Measurements from ENCODE around the gene NR2C2AP. TPM values are rescaled to one million over a fixed set of nuclear protein-coding genes. Genes with fewer than 3 reads are reported as not detected.

Gene NR2C2AP
- total RNA-seq, 1 donor from 2014 or later = 48.3 TPM

DNA sequence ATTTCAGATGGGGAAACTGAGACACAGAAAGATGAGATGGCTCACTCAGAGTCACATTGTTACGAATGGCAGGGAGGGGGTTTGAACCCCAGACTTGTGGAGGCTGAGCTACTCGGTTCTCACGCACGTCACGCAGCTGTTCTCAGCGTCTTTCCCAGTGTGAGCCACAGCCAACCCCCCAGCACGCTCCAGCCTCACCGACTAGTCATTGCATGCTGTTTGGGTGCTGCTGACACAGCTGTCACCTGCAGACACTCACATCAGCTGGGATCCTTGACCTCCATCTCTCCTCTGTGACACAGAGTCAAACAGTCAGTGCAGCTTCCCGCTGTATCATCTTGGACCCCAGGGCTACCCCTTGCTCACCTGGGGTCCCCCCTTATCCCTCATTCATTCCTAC lies 6.2 kb upstream of the NR2C2AP start:
- H3K4me3 Mint-ChIP-seq = no peak overlapping the region
- H3K27me3 Mint-ChIP-seq = peaks cover 31% of the 10 kb centered on the region
- no peak for DNase-seq

DNA sequence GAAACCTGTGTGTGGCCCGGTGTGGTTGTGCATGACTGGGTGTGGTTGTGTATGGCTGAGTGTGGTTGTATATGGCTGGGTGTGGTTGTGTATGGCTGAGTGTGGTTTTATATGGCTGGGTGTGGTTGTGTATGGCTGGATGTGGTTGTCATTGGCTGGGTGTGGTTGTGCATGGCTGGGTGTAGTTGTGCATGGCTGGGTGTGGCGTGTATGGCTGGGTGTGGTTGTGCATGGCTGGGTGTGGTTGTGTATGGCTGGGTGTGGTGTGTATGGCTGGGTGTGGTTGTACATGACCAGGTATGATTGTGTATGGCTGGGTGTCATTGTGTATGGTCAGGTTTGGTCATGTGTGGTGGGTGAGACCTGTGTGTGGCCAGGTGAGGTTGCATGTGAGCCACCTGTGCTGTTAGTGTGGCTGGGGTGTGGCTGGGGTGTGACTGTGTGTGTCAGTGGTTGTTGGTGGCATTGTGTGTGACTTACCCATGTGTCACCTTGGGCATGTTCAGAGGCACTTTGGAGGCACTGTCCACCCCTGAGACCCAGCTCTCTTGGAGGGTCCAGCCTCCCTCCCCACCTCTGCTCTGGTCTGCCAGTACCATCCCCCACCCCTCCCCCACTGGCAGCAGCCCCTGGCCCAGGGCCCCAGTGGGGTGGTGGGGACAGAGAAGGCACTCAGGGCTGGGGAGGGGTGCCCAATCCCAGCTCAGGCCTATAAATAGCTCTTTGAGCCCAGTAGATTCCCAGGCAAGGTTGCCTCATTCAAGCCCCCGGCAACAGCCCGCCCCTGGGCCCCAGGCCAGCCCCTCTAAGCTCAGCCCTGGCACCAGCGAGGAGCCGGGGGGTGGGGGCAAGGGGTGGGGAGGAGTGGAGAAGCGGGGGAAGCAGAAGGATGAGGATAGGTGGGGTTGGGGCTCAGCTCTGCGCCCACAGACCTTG lies 4.7 kb upstream of the NR2C2AP start:
- Mint-ChIP-seq H3K36me3 (ENCODE audit: low read depth) (peaks cover 3% of the 10 kb centered on the region), H3K27me3 (peaks cover 17% of the 10 kb centered on the region), H3K9me3 (peaks cover 8% of the 10 kb centered on the region), H3K4me3 (peak overlapping the region; percentile 0), H3K4me1 (peaks cover 21% of the 10 kb centered on the region), H3K27ac (no peak overlapping the region)
- DNase-seq = no peak
- intact Hi-C loops (cut with micrococcal nuclease) = no loop called here

More for the DNA sequence above, 6.2 kb upstream of the NR2C2AP start:
- Mint-ChIP-seq H3K36me3 (ENCODE audit: low read depth) (peaks cover 3% of the 10 kb centered on the region), H3K27ac (no peak overlapping the region), H3K9me3 (peaks cover 8% of the 10 kb centered on the region), H3K4me1 (peaks cover 24% of the 10 kb centered on the region)
- intact Hi-C loops (cut with micrococcal nuclease) = no loop called here

DNA sequence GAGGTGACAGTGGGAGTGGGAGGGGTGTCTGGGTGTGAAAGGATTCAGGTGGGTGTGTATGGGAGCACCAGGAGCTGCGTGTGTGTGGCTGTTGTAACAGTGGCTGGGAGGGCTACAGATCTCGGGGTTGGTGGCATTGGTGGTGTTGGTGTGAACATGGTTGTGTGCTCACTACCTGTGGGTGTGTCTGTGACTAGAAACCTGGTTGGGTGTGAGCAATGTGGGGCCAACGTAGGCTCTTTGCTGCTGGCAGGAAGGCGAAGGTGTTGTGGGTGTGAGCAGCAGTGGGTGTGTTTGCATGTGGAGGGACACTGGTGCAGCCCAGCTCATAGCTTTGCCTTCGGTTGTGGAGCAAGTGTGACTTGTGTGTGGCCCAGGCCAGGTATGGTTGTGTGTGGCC lies 3.7 kb upstream of the NR2C2AP start:
- DNase-seq = no peak
- H3K27ac Mint-ChIP-seq = no peak overlapping the region
- peak overlapping the region; percentile 0 for H3K4me3 Mint-ChIP-seq
- peaks cover 8% of the 10 kb centered on the region for H3K9me3 Mint-ChIP-seq
- intact Hi-C loops (cut with micrococcal nuclease) = no loop called here
- H3K4me1 Mint-ChIP-seq = peaks cover 29% of the 10 kb centered on the region
- peaks cover 8% of the 10 kb centered on the region for H3K36me3 Mint-ChIP-seq (ENCODE audit: low read depth)
- H3K27me3 Mint-ChIP-seq = peaks cover 11% of the 10 kb centered on the region

DNA sequence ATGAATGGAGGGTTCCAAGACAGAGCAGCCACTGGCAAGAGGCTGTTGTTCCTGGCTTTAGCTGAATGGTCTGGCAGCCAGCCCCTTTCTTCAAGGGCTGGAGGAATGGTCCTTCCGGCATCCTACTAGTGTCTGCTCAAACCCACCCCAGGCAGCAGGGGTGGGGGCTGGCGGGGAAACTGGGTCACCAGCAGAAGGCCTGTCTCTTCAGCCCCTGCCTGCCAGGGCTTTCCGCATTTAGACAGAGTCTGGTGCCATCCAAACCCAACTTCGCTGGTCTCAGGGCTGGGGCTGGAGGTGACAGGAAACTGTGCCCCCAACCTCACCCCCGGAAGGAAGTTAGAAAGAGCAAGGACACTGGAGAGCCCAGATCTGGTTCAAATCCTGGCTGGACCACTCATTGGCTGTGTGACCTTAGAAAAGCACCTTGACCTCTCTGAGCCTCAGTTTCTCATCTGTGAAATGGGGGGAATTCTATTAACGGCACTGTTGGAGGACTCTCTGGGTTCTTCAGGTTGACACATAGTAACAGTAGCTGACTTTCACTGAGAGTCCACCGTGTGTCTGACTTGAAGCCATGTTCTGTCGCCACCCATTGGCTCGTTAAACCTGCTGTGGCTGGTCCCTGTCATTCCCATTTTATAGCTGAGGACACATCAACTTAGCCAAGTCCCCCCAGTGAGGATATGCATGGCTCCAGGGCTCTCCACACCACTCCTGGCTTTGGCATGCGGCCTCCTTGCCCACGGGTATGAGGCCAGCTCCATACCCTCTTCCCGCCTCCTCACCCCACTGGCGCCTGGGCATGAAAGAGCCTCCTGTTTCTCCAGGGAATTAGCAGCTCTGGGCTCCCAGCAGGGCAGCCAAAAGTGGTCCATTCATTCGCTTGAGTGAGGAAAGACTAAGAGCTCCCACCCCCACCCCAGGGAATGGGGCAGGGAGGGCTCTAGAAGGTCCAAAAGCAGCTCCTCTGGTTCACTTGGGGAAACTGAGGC lies 2.5 kb upstream of the NR2C2AP start:
- Mint-ChIP-seq H3K36me3 (ENCODE audit: low read depth) (peaks cover 8% of the 10 kb centered on the region), H3K27me3 (peaks cover 2% of the 10 kb centered on the region), H3K9me3 (peaks cover 8% of the 10 kb centered on the region), H3K4me1 (peaks cover 29% of the 10 kb centered on the region), H3K27ac (no peak overlapping the region), H3K4me3 (no peak overlapping the region)
- DNase-seq = no peak
- intact Hi-C loops (cut with micrococcal nuclease) = no loop called here

DNA sequence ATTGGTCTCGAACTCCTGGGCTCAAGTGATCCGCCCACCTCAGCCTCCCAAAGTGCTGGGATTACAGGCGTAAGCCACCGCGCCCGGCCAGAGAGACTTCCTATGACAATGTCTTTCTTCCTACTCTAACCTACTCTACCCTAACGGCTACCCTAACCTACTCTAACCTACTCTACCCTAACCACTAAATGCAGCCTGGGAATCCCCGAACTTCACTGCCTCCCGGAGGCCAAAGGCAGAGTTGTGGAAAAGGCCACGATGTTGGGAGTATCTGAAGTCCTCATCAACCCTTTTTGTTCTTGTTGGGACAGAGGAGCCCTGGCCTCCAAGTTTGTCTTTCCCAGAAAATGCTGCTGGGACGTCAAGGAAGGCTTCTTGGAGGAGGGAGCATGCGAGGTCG lies 967 bp upstream of the NR2C2AP start:
- Mint-ChIP-seq H3K27me3 (no peaks in the 10 kb centered on the region), H3K9me3 (peaks cover 8% of the 10 kb centered on the region), H3K4me1 (peaks cover 29% of the 10 kb centered on the region), H3K4me3 (peak overlapping the region; percentile 95), H3K36me3 (ENCODE audit: low read depth) (peaks cover 11% of the 10 kb centered on the region), H3K27ac (no peak overlapping the region)
- intact Hi-C loops (cut with micrococcal nuclease) = no loop called here
- DNase-seq = no peak

DNA sequence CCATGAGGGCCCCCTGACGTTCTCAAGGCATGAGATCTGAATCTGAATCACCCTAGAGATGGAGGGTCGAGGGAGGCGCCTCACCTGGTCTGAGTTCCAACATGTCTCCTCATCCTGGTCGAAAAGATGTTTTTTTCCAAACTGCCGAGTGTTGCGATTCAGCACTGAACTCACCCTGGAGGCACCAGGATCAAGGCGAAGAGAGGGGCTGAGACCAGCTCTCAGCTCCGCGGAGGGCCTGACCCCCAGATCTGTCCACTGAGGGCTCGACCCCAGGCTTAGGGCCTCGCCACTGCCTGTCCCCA lies 555 bp downstream of the NR2C2AP start:
- H3K4me1 Mint-ChIP-seq = peaks cover 26% of the 10 kb centered on the region
- DNase-seq = no peak
- intact Hi-C loops (cut with micrococcal nuclease) = loop anchor here (1.0 to 2.0 kb wide), 2 partner anchors 10 to 64 kb away; partner anchors contain the start of genes BORCS8, RFXANK and TMEM161A
- peak overlapping the region; percentile 90 for H3K27ac Mint-ChIP-seq
- peaks cover 20% of the 10 kb centered on the region for H3K36me3 Mint-ChIP-seq (ENCODE audit: low read depth)
- H3K9me3 Mint-ChIP-seq = peaks cover 6% of the 10 kb centered on the region
- H3K27me3 Mint-ChIP-seq = no peaks in the 10 kb centered on the region
- H3K4me3 Mint-ChIP-seq = peak overlapping the region; percentile 95

DNA sequence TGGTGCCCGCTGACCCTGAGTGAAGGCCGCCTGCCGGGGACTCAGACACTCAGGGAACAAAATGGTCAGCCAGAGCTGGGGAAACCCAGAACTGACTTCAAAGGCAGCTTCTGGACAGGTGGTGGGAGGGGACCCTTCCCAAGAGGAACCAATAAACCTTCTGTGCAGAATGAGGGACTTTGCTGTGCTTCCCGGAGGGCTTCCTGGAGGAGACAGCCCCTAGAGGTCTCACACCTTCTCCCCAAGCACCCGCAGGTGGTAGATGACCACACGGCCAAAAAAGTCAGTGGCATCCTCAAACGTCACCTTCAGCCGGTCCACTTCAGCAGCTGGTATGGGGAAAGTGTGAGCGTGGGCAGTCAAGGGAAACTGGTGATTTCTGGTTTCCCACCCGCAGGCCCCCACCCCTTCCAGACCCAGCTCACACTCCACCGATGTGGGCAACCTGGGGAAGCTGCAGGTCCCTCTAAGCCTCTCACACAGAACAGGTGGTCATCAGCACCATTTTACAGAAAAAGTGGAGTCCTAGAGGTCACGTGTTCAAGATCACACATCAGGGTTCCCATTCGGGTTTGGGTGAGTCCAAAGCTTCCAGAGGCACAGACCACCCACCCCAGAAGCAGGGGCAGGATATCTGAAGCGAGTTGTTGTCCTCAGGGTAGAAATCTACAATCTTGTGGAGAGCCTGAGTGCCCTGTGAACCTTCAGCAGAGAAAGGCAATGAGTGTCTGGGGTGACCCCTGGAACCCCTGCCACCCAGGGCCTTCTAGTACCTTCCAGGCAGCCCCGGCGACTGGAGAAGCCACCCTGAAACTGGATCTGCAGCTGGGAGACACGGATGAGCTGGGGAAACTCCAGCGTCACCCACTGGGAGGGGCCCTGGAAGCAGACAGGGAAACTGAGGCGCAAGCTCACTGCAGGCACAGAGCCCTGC lies 1.2 kb downstream of the NR2C2AP start:
- Mint-ChIP-seq H3K36me3 (ENCODE audit: low read depth) (peaks cover 22% of the 10 kb centered on the region), H3K27me3 (no peaks in the 10 kb centered on the region), H3K9me3 (no peaks in the 10 kb centered on the region), H3K27ac (peak overlapping the region; percentile 90), H3K4me3 (peak overlapping the region; percentile 95), H3K4me1 (peaks cover 19% of the 10 kb centered on the region)
- intact Hi-C loops (cut with micrococcal nuclease) = loop anchor here (2.0 kb wide), 1 partner anchor 63 kb away; the partner anchor contains the start of gene TMEM161A
- DNase-seq = no peak

DNA sequence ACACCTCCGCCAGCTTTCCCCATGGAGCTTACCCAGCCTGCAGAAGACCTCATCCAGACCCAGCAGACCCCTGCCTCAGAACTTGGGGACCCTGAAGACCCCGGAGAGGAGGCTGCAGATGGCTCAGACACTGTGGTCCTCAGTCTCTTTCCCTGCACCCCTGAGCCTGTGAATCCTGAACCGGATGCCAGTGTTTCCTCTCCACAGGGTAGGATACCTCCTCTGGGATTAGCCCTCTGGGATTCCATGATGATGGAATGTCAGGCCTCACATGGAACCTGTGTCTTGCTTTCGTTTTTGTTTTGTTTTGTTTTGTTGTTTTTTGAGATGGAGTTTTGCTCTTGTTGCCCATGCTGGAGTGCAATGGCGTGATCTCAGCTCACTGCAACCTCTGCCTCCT lies 9.3 kb downstream of the NR2C2AP start:
- Mint-ChIP-seq H3K9me3 (no peaks in the 10 kb centered on the region), H3K4me1 (peaks cover 32% of the 10 kb centered on the region), H3K36me3 (ENCODE audit: low read depth) (peaks cover 37% of the 10 kb centered on the region), H3K27ac (peak overlapping the region; percentile 75), H3K4me3 (peak overlapping the region; percentile 99), H3K27me3 (no peaks in the 10 kb centered on the region)
- intact Hi-C loops (cut with micrococcal nuclease) = loop anchor here (5.0 kb wide), 1 partner anchor 213 kb away; the partner anchor contains the start of gene GATAD2A
- no peak for DNase-seq

DNA sequence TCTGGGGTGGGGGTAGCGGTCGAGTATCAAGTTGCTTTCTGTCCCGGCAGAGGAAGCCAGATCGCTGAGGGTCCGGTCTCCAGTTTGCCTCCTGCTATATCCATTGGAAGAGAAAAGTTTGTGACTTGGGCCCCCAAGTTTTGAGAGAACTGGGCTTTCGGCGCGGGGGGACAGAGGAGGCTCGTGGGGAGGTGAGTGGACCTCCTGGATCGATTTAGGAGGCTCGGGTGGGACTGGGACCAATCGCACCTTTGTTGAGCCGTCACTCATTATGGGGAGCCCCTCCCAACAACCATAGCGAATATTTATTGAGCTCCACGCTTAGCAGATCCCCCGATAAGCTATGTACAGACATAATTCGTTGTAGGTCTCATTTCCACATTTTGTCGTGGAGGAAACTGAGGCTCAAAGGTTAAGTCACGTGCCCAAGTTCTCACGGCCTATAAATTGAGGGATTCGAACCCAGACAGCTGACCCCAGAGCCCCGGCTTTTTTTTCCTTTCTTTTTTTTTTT lies 10.2 kb downstream of the NR2C2AP start:
- peak overlapping the region; percentile 98 for H3K27ac Mint-ChIP-seq
- no peaks in the 10 kb centered on the region for H3K9me3 Mint-ChIP-seq
- no peak for DNase-seq
- H3K27me3 Mint-ChIP-seq = no peaks in the 10 kb centered on the region
- peak overlapping the region; percentile 99 for H3K4me3 Mint-ChIP-seq
- intact Hi-C loops (cut with micrococcal nuclease) = loop anchor here (1.0 to 5.0 kb wide), 5 partner anchors 10 to 274 kb away; partner anchors contain the start of genes ARMC6, COPE, DDX49 and GATAD2A
- peaks cover 29% of the 10 kb centered on the region for H3K36me3 Mint-ChIP-seq (ENCODE audit: low read depth)
- H3K4me1 Mint-ChIP-seq = peaks cover 32% of the 10 kb centered on the region

DNA sequence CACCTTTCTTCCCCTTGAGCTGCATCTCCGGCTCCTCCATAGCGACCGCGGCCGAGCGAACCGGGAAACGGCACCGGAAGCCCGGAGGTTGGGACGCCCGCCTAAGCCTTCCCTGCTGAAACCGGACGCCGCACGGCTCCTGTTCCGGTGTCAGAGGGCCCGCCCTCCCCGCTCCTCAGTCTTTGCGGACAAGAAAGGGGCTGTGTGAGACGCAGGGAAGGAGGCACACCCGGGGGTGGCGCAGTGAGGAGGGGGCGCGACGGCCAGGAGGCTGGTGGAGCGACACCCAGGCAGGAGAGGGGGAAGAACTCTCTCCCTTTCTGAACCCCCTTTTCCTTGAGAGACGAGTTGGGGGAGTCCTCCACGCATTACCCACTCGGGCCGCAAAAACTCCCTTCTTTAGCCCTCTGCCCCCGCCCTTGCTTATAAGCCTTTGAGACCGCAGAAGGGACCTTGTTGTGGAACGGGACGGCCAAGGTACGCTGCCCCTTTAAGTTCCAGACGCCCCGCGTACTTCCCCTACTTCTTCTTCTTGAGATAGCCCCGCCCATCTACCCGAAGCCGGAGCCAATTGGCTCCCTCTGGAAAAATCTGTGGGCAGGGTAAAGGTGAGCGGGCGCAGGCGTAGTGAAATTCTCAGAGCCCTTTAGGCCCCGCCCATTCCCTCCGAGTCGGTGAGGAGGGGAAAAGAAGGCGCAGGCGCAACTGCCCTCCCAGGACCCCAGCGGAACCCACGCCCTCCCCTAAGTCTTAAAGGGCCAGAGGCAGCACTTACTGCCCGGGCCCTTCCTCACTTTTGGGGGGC lies 10.9 kb downstream of the NR2C2AP start, which contains the start of the genes BORCS8 and RFXANK:
TSS of gene BORCS8 (minus strand) at position 75 of the 805 bp plus-strand sequence. CDS start at position 40, 35 bp downstream.
TSS of gene RFXANK (plus strand) at position 181 of the 805 bp plus-strand sequence. CDS start 1,689 bp downstream, outside the sequence.
- intact Hi-C loops (cut with micrococcal nuclease) = loop anchor here (1.0 to 5.0 kb wide), 5 partner anchors 11 to 273 kb away; partner anchors contain the start of genes ARMC6, COPE, DDX49 and GATAD2A
- no peaks in the 10 kb centered on the region for H3K27me3 Mint-ChIP-seq
- H3K4me1 Mint-ChIP-seq = peaks cover 32% of the 10 kb centered on the region
- peak within 1 kb of the TSS; percentile 98 for H3K27ac Mint-ChIP-seq
- peak; percentile 100 for DNase-seq
- peak within 1 kb of the TSS; percentile 99 for H3K4me3 Mint-ChIP-seq
- H3K36me3 Mint-ChIP-seq (ENCODE audit: low read depth) = peaks cover 27% of the 10 kb centered on the region
- no peaks in the 10 kb centered on the region for H3K9me3 Mint-ChIP-seq

DNA sequence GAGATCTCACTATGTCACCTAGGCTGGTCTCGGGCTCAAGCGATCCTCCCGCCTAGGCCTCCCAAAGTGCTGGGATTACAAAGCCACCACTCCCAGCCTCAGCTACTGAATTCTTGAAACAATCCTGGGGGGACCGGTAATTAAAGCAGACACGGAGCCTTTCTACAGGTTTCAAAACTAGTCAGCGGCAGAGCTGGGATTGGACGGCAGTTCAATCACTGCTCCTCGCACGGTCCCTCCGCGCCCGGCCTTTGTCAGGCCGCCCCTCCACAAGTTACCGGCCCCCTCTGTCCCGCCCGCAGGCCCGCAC lies 11.5 kb downstream of the NR2C2AP start:
- intact Hi-C loops (cut with micrococcal nuclease) = loop anchor here (1.0 to 5.0 kb wide), 5 partner anchors 12 to 272 kb away; partner anchors contain the start of genes ARMC6, COPE, DDX49 and GATAD2A
- Mint-ChIP-seq H3K27ac (peak overlapping the region; percentile 98), H3K4me3 (peak overlapping the region; percentile 99), H3K9me3 (no peaks in the 10 kb centered on the region), H3K36me3 (ENCODE audit: low read depth) (peaks cover 25% of the 10 kb centered on the region), H3K4me1 (peaks cover 32% of the 10 kb centered on the region), H3K27me3 (no peaks in the 10 kb centered on the region)
- no peak for DNase-seq

DNA sequence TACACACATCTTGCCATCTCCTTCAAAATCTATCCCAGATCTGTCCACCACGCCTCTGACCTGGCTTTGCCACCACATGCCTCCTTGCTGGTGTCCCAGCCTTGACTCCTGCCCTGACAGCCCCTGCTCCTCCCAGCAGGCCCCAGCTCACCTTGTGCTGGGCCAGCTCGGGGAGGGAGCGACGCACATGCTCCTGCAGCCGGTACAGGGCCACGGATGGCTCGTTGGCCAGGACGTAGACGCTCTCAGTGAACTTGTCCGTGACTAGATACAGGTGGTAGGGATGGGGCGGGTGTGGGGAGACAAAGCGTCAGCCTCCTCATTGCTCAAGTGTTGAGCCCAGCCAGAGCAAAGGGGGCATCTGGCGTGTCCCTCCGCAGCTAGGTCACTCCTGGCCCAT lies 16.5 kb downstream of the NR2C2AP start:
- Mint-ChIP-seq H3K4me3 (no peak overlapping the region), H3K36me3 (ENCODE audit: low read depth) (peaks cover 32% of the 10 kb centered on the region), H3K27me3 (no peaks in the 10 kb centered on the region), H3K9me3 (peaks cover 6% of the 10 kb centered on the region), H3K27ac (no peak overlapping the region), H3K4me1 (peaks cover 20% of the 10 kb centered on the region)
- intact Hi-C loops (cut with micrococcal nuclease) = no loop called here
- DNase-seq = no peak

All from activated CD4-positive, alpha-beta T cell treated with anti-CD3 and anti-CD28 coated beads, Interleukin-2, amount 10 ng/mL, durations not matched to agents 24 days and 14 days (primary cell).